Measurements from ENCODE around the gene ST6GALNAC1.
"Not testable (repeated sequence)": the region's sequence is repeated elsewhere in the genome, so short reads cannot be mapped to it uniquely, and the experiment has no call there.

ST6GALNAC1 gene

DNA sequence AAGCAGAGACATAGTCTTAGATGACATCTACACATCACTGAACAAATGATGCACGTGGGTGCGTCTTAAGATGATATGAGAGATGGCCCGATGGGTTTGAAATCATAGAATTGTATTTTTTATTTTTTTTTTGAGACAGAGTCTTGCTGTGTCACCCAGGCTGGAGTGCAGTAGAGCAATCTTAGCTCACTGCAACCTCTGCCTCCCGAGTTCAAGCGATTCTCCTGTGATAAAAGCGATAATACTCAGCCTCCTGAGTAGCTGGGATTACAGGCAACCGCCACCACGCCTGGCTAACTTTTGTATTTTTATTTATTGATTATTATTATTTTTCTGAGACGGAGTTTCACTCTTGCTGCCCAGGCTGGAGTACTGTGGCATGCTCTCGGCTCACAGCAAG, 5.3 kb downstream of the ST6GALNAC1 start:
- no peaks in the 10 kb centered on the region for H3K27me3 ChIP-seq (ENCODE audit: low read length)
- H3K4me3 ChIP-seq (ENCODE audit: insufficient read depth, low read length, poor library complexity, severe bottlenecking) = no peak overlapping the region
- no peak overlapping the region for H3K4me2 ChIP-seq (ENCODE audit: low read depth, low read length, poor library complexity, severe bottlenecking)
- no peaks in the 10 kb centered on the region for H4K20me1 ChIP-seq (ENCODE audit: low read depth, low read length)
- H3K9ac ChIP-seq (ENCODE audit: low read length) = no peak overlapping the region
- no peaks in the 10 kb centered on the region for H3F3A ChIP-seq (ENCODE audit: insufficient read depth)
- H2AFZ ChIP-seq (ENCODE audit: low read depth, low read length, severe bottlenecking) = no peak overlapping the region
- TF ChIP-seq, protein P1, sequence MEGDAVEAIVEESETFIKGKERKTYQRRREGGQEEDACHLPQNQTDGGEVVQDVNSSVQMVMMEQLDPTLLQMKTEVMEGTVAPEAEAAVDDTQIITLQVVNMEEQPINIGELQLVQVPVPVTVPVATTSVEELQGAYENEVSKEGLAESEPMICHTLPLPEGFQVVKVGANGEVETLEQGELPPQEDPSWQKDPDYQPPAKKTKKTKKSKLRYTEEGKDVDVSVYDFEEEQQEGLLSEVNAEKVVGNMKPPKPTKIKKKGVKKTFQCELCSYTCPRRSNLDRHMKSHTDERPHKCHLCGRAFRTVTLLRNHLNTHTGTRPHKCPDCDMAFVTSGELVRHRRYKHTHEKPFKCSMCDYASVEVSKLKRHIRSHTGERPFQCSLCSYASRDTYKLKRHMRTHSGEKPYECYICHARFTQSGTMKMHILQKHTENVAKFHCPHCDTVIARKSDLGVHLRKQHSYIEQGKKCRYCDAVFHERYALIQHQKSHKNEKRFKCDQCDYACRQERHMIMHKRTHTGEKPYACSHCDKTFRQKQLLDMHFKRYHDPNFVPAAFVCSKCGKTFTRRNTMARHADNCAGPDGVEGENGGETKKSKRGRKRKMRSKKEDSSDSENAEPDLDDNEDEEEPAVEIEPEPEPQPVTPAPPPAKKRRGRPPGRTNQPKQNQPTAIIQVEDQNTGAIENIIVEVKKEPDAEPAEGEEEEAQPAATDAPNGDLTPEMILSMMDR (IDR thresholded peaks at IDR 0.05; ENCODE audit: insufficient read depth, low read length, poor library complexity, severe bottlenecking) = no peak
- TF ChIP-seq EZH2phosphoT487 (conservative IDR thresholded peaks at IDR 0.05; ENCODE audit: low read length) = no peak
- no peaks in the 10 kb centered on the region for H3K79me2 ChIP-seq (ENCODE audit: insufficient read depth, low read length)
- no peaks in the 10 kb centered on the region for H3K36me3 ChIP-seq (ENCODE audit: low read length)
- H3K9me3 ChIP-seq (ENCODE audit: insufficient read depth, low read length) = no peaks in the 10 kb centered on the region
- no peaks in the 10 kb centered on the region for H3K9me2 ChIP-seq (replicated peaks; ENCODE audit: insufficient read depth, low read length)
- H3K27ac ChIP-seq (ENCODE audit: low read depth, low read length) = no peak overlapping the region

DNA sequence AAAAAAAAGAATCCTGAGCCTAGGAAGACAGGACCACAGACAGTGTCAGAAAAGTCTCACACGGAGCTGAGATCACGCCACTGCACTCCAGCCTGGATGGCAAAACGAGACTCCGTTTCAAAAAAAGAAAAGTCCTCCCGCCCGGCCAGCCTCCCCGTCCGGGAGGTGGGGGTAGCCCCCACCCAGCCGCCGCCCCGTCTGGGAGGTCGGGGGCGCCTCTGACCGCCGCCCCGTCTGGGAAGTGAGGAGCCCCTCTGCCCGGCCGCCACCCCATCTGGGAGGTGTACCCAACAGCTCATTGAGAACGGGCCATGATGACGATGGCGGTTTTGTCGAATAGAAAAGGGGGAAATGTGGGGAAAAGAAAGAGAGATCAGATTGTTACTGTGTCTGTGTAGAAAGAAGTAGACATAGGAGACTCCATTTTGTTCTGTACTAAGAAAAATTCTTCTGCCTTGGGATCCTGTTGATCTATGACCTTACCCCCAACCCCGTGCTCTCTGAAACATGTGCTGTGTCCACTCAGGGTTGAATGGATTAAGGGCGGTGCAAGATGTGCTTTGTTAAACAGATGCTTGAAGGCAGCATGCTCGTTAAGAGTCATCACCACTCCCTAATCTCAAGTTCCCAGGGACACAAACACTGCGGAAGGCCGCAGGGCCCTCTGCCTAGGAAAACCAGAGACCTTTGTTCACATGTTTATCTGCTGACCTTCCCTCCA, 6.9 kb downstream of the ST6GALNAC1 start:
- H3K79me2 ChIP-seq (ENCODE audit: insufficient read depth, low read length); H3K27ac ChIP-seq (ENCODE audit: low read depth, low read length); H3K9me2 ChIP-seq (replicated peaks; ENCODE audit: insufficient read depth, low read length); H3K9ac ChIP-seq (ENCODE audit: low read length); H2AFZ ChIP-seq (ENCODE audit: low read depth, low read length, severe bottlenecking); H3K9me3 ChIP-seq (ENCODE audit: insufficient read depth, low read length); H3F3A ChIP-seq (ENCODE audit: insufficient read depth); H4K20me1 ChIP-seq (ENCODE audit: low read depth, low read length); H3K4me3 ChIP-seq (ENCODE audit: insufficient read depth, low read length, poor library complexity, severe bottlenecking); H3K36me3 ChIP-seq (ENCODE audit: low read length); H3K27me3 ChIP-seq (ENCODE audit: low read length); H3K4me2 ChIP-seq (ENCODE audit: low read depth, low read length, poor library complexity, severe bottlenecking): not testable (repeated sequence)

DNA sequence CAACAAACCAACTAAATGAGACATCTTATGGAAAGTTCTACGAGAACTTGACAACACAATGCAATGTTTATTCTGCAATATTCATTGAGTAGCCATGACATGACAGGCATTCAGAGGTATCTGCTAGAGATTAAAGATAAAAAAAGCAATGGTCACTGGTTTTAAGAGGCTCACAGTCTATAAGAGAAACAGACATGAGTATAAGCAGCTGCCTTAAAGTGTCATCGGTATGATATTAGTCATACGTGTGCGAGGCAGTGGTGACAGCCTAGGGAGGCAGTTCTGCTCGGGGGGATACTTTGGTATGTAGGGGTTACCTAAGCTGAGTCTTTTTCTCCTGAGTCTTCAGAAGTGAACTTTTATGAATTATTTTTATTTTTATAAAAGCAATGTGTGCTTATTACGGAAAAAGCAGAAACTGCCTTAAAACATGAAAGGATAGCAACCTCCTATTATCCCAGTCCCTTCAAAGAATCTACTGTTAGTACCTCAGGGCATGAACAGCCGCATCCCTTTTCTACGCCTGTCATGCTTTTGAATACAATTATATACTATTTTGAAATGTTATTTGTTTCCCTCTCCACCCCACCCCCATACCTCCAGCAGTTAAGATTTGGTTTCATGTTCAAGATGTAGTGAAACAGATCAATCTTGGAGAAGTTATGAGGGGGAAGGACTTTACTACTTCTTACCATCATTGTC, 7.7 kb downstream of the ST6GALNAC1 start:
- H3K36me3 ChIP-seq (ENCODE audit: low read length) = no peaks in the 10 kb centered on the region
- no peaks in the 10 kb centered on the region for H3K79me2 ChIP-seq (ENCODE audit: insufficient read depth, low read length)
- H3K9ac ChIP-seq (ENCODE audit: low read length) = no peak overlapping the region
- H3K27ac ChIP-seq (ENCODE audit: low read depth, low read length) = no peak overlapping the region
- H2AFZ ChIP-seq (ENCODE audit: low read depth, low read length, severe bottlenecking) = no peak overlapping the region
- H4K20me1 ChIP-seq (ENCODE audit: low read depth, low read length) = no peaks in the 10 kb centered on the region
- H3K4me2 ChIP-seq (ENCODE audit: low read depth, low read length, poor library complexity, severe bottlenecking) = no peak overlapping the region
- H3K9me2 ChIP-seq (replicated peaks; ENCODE audit: insufficient read depth, low read length) = no peaks in the 10 kb centered on the region
- H3K9me3 ChIP-seq (ENCODE audit: insufficient read depth, low read length) = no peaks in the 10 kb centered on the region
- no peak overlapping the region for H3K4me3 ChIP-seq (ENCODE audit: insufficient read depth, low read length, poor library complexity, severe bottlenecking)
- no peaks in the 10 kb centered on the region for H3K27me3 ChIP-seq (ENCODE audit: low read length)
- TF ChIP-seq, protein P1 (IDR thresholded peaks at IDR 0.05; ENCODE audit: insufficient read depth, low read length, poor library complexity, severe bottlenecking) = no peak
- no peak for TF ChIP-seq EZH2phosphoT487 (conservative IDR thresholded peaks at IDR 0.05; ENCODE audit: low read length)
- no peaks in the 10 kb centered on the region for H3F3A ChIP-seq (ENCODE audit: insufficient read depth)

DNA sequence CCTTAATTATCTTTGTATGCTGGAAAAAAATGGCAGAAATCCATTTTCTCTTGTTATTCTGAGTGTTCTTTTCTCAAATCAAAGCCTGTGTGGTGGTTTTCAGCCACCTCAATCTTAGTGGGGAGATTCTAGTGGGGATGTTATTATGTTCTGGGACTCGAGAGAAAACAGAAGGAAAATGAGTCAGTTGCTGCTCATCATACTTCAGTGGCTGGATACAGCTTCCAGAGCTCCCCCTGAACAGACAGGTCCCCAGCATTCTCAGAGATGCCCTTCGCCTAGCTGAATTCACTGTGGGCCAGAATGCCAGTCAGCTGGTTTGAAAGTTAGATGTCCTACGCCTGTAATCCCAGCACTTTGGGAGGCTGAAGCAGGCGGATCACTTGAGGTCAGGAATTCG, 8.5 kb downstream of the ST6GALNAC1 start:
- Histone ChIP-seq H3K9ac (ENCODE audit: low read length) (no peak overlapping the region), H3K79me2 (ENCODE audit: insufficient read depth, low read length) (no peaks in the 10 kb centered on the region), H3F3A (ENCODE audit: insufficient read depth) (no peaks in the 10 kb centered on the region), H3K9me3 (ENCODE audit: insufficient read depth, low read length) (no peaks in the 10 kb centered on the region), H3K9me2 (replicated peaks; ENCODE audit: insufficient read depth, low read length) (no peaks in the 10 kb centered on the region), H3K4me3 (ENCODE audit: insufficient read depth, low read length, poor library complexity, severe bottlenecking) (no peak overlapping the region), H3K27me3 (ENCODE audit: low read length) (no peaks in the 10 kb centered on the region), H3K36me3 (ENCODE audit: low read length) (no peaks in the 10 kb centered on the region), H4K20me1 (ENCODE audit: low read depth, low read length) (no peaks in the 10 kb centered on the region), H3K27ac (ENCODE audit: low read depth, low read length) (no peak overlapping the region), H2AFZ (ENCODE audit: low read depth, low read length, severe bottlenecking) (no peak overlapping the region), H3K4me2 (ENCODE audit: low read depth, low read length, poor library complexity, severe bottlenecking) (no peak overlapping the region)
- TF ChIP-seq, protein P1 (IDR thresholded peaks at IDR 0.05; ENCODE audit: insufficient read depth, low read length, poor library complexity, severe bottlenecking) = no peak
- no peak for TF ChIP-seq EZH2phosphoT487 (conservative IDR thresholded peaks at IDR 0.05; ENCODE audit: low read length)
